Measurements from ENCODE around the gene SPTSSB.

Gene SPTSSB

GRCh38 chr3:161339517-161340500 is 31.5 kb downstream of the SPTSSB start:
- no peak for DNase-seq (ENCODE audit: low spot score)

- DNase-seq (ENCODE audit: low spot score) = no peak
Observed at GRCh38 chr3:161337311-161337710, 34.0 kb downstream of the SPTSSB start.

- no peak for DNase-seq (ENCODE audit: low spot score)
Observed at GRCh38 chr3:161336661-161337060, 34.7 kb downstream of the SPTSSB start.

- no peak for DNase-seq (ENCODE audit: low spot score)
Observed at GRCh38 chr3:161333696-161334095, 37.6 kb downstream of the SPTSSB start.

- no peak for DNase-seq (ENCODE audit: low spot score)
Observed at GRCh38 chr3:161332792-161333191, 38.5 kb downstream of the SPTSSB start.

GRCh38 chr3:161325059-161325458 is 46.3 kb downstream of the SPTSSB start:
- no peak for DNase-seq (ENCODE audit: low spot score)

GRCh38 chr3:161323926-161324621 is 47.2 kb downstream of the SPTSSB start:
- DNase-seq (ENCODE audit: low spot score) = no peak

GRCh38 chr3:161322781-161323568 is 48.3 kb downstream of the SPTSSB start:
- DNase-seq (ENCODE audit: low spot score) = no peak

- DNase-seq (ENCODE audit: low spot score) = no peak
Observed at GRCh38 chr3:161320837-161321236, 50.5 kb downstream of the SPTSSB start.

GRCh38 chr3:161319867-161320266 is 51.5 kb downstream of the SPTSSB start:
- DNase-seq (ENCODE audit: low spot score) = no peak

- DNase-seq (ENCODE audit: low spot score) = no peak
Observed at GRCh38 chr3:161317077-161317476, 54.2 kb downstream of the SPTSSB start.

- DNase-seq (ENCODE audit: low spot score) = no peak
Observed at GRCh38 chr3:161316006-161316689, 55.2 kb downstream of the SPTSSB start.

- DNase-seq (ENCODE audit: low spot score) = no peak
Observed at GRCh38 chr3:161314836-161315395, 56.4 kb downstream of the SPTSSB start.

GRCh38 chr3:161310649-161311423 is 60.5 kb downstream of the SPTSSB start:
- DNase-seq (ENCODE audit: low spot score) = no peak

- peak; percentile 32 for DNase-seq (ENCODE audit: low spot score)
Observed at GRCh38 chr3:161305095-161305991, 66.0 kb downstream of the SPTSSB start.

GRCh38 chr3:161296814-161297213 is 74.5 kb downstream of the SPTSSB start:
- no peak for DNase-seq (ENCODE audit: low spot score)

- no peak for DNase-seq (ENCODE audit: low spot score)
Observed at GRCh38 chr3:161295325-161295724, 76.0 kb downstream of the SPTSSB start.

Measured in AG08396 (cell line).